GM18507 (cell line): ENCODE results near the gene PRRT1B.

ENCODE experiments used
- DNase-seq: peaks from one replicate; pipeline ENCODE4 v3.0.0; 2011; ENCODE audit warnings: low read depth; ENCODE audit not compliant: insufficient read length; ENCODE audit errors: extremely low spot score
- FAIRE-seq: peaks from 2 replicates; lab custom pipeline; 2011; peaks lifted over from hg19 to GRCh38; lab: Jason Lieb, UNC

PRRT1B gene

DNA sequence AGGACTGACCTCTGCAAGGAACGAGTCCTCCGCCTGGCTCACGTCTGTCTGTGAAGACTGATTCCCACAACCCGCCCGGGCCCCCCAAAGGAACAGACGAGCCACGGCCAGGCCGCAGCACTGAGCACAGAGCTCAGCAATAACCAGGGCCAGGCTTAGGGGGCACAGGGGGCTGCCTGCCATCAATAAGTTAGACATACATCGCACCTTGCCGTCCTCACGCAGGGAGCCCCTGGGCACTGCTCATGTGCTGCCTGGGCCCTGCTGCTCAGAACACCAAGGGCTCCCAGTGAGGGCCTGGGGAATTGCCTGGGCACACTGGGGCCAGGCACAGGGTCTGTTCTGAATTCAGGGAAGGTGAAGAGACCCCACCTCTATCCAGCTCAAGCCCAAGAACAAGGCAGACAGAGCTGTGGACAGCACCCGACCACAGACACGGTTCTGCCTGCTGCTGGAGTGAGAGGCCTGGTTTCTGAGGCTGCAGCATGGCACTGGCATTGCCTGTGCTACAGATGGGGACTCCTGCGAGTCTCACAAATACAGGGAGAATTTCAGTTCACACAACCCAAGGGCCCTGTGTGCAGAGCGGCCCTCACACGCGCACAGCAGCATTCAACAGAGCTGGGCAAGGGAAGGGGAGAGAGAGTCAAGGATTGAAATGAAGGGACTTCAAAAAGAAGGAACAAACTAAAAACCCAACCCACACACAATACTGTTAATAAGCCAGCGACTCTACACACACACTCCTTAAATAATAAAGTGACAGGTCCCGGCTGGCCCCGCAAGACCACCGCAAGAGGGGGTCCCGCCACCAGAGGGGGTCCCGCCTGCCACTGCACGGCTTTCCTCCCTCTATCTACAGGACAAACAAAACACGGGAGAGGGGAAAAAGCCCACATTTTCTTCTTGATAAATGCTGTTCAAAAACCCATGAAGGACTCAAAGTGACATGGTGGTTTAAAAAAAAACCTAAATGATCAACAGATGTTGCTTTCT, 32.0 kb downstream of the PRRT1B start:
- no peak for FAIRE-seq
- no peak for DNase-seq

DNA sequence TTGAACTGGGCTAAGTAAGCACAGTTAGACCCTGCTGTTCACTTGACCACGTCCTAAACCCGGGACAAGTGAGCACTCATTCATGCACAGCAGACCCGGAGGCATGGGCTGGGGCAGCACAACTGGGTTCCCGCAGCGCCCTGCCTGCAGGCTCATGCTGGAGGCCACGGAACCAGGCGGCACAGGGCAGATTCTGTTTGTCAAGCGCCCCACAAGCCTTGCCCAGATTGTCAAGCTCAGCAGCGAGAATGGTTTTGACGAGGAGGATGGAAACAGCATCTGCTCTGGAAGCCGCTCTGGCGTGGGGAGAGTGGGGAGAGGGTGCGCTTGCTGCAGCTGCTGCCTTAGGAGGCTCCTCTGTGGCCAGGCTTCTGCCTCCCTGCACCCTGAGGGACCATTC, 32.7 kb downstream of the PRRT1B start:
- no peak for DNase-seq
- FAIRE-seq: no peak

DNA sequence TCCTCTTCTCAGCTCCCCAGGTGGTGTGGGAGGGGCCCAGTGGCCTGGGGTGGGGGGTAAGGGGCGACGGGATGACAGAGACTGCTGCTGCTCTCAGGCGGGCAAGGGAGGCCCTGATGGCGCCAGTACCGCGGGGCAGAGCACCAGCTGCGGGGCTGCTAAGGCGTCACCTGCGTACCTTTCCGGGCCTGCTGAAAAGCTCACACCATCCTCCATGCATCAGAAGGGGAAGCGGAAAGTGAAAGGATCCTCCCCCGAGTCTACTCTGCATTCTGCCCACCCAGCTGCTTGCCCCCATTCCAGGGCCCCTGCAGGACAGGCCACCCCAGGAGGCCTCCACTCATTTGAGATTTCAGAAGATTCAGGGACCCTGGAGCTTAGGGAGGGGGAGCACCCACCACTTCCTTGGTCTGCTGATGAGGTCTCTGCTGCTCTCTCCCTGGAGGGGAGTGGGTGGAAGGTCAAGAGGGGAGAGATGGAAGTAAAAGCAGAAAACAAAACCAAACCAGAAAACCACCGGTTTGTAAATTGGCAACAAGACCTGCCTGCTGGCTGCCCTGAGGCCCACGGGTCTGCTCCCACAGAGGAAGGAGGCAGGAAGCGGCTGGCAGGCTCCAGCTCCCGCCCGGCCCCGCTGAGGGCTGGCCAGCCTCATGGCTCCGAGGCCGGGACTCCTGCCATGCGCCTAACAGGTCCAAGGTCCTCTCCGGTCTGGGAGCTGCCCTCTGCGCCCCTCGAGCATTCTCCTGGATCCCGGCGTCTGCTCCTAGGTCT, 33.6 kb downstream of the PRRT1B start:
- DNase-seq (peak; percentile 44), FAIRE-seq (peak; percentile 81)

DNA sequence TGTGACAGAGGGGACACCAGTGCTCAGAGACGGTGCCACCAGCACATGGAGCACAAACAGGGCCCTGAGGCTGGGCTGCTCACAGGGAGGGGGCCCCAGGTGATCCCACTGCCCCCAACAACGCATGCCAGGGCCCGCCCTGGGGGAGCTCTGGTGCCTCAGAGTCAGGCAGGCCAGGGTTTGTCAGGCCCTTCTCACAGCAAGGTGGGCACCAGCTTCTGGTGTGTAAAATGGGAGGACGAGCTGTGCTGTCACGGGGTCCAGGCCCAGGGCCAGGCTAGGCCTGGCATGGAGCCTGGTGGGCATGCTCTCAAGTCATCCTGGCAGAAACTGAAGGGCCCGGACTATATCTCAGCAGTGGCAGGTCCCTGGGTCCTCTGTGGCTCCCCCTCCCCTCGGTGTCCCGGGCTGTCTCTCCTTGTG, 34.5 kb downstream of the PRRT1B start:
- DNase-seq: no peak
- no peak for FAIRE-seq

DNA sequence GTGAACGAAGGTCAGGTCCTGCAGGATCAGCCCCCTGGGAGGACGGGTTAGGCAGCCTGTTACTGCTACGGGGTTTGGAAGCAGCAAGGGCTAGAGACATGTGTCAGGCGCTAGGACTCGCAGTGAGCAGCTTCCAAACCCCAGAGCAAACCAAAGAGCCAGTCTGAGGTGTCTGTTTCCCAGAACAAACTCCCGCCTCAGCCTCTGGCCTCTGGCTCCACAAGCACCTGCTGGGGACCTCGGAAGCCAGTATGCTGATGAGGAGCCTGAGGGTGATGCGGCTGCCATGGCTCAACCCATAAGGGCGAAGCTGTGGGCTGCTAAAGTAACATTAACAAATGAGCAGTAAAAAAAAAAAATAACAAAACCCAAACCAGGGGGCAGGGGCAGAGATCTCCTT, 35.0 kb downstream of the PRRT1B start:
- FAIRE-seq (no peak), DNase-seq (no peak)

DNA sequence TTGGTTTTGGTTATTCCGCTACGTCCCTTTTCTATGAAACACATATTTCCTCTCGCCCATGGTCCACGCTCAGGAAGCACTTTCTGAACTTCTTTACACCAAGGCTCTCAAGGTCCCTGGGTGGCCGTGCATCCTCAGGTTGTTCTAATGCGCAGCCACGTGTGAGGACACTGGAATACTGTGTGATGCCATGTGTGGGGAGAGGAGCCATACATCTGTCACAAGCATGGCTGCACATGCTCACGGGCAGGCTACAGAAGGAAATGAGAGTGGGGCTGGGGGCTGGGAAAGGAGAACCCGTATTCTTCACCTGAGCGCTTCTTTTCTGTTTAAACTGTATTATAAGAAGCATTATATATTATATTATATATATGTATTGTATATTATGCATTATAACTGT, 36.7 kb downstream of the PRRT1B start:
- FAIRE-seq (no peak), DNase-seq (no peak)

DNA sequence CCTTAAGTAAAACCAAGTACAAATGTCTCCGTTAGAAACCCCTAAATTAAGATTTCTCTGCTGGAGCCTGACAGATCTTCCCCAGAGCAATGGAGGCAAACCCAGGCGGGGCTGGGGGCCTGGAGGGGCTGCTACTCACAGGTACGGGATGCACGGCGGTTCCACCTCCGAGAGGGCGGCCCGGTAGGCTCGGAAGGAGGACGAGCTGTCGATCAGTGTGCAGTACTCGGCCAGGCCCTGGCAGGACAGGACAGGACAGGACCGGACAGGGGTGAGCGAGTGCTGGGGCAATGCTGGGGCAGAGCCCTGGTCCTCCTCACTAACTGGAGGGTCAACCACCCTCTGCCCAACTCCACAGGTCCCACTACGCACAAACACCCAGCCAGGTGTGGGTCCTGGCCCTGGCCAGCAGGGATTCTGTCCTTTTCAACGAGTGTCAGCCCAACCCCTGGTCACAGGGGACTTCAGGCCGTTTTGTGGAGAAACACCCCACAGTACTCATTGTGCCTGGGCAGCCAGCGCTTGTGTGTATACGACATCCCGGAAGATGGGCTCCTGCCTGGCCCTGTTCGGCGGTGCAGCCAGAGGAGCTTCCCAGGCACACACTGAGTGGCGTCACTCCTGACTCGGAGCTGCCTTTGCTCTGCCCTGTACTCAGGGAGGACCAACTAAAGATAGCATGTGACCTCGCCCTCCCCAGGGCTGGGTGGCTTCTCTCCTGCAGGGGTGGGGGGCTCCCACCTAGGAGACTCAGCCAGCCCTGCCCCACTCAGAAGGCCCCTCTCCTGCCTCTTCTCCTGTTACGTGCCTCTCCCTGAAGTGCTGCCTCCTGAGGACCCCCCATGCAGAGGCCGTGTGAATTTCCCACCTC, 37.4 kb downstream of the PRRT1B start:
- DNase-seq (no peak), FAIRE-seq (no peak)

DNA sequence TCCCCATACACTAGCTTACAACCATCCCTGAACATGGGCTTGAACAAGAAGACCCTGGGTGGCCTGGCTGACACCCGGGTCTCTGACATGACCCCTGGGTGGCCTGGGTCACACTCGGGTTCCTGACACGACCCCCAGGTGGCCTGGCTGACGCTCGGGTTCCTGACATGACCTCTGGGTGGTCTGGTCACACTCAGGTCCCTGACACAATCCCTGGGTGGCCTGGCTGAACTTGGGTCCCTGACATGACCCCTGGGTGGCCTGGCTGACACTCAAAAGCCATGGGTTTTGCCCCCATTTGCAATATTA, 38.0 kb downstream of the PRRT1B start:
- DNase-seq: no peak
- no peak for FAIRE-seq

DNA sequence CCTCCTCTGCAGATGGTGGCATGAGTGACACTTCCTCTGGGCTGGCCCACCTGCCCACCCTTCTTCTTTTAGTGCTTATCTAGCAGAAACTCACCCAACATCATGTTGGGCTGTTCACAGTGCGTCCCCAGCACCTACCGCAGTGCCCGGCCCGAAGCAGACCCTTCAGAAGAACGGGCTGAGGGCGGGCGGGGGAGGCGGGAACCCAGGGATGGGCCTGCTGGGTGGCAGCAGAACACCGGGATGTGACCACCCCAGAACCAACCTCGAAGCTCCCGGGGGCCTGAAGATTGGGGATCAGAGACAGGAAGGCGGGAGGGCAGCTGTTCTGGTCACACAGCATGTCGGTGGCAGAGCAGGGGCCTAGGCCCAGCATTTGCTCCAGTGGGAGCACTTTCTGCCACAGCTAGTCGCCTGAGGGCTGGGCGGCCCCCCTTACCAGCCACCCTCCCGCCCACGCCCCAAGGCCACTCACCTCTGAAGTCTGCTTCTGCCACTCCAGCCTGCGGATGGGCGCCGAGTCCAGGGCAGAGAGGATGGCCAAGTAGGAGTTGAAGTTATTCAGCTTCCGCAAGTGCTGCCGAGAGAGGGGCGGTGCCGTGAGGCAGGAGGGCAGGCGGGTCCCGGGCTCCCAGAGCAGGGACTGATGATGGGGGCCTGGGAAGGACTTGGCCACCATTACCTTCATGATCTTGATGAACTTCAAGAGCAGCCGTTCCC, 38.7 kb downstream of the PRRT1B start:
- no peak for DNase-seq
- FAIRE-seq: no peak

DNA sequence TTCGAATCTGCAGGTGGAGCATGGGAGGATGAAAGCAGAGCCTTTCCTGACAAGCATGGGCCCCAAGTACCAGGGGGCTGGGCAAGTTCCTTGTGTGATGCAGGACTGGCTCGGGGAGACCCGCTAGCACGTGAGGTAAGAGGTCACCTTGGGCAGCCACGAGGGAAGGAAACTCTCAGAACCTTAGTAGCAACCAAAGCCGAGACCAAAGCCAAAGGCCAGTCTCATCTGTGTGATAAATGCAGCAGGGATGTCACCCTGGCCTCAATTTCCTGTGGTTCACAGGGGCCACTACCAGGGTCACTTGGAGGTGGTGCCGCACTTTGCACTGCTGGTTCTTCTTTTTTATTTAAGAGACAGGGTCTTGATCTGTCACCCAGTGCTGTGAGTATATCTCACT, 39.5 kb downstream of the PRRT1B start:
- no peak for DNase-seq

DNA sequence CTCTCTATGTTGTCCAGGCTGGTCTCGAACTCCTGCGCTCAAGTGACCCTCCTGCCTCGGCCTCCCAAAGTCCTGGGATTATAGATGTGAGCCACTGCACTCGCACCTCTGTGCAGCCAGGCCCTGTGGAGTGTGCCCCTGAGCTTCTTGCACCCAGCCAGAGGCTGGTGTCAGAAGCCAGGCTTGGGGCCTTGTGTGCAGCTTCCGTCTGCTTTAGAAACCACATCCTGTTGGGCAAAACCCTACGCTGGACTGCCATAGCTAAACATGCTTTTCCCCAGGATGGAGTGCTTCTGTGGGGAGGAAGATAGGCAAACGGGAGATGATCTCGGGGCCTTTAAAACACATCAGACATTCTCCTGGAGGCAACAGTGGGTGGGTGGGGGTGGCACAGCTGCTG, 40.1 kb downstream of the PRRT1B start:
- no peak for DNase-seq
- peak; percentile 75 for FAIRE-seq

More for the DNA sequence above, 39.5 kb downstream of the PRRT1B start:
- FAIRE-seq: no peak

DNA sequence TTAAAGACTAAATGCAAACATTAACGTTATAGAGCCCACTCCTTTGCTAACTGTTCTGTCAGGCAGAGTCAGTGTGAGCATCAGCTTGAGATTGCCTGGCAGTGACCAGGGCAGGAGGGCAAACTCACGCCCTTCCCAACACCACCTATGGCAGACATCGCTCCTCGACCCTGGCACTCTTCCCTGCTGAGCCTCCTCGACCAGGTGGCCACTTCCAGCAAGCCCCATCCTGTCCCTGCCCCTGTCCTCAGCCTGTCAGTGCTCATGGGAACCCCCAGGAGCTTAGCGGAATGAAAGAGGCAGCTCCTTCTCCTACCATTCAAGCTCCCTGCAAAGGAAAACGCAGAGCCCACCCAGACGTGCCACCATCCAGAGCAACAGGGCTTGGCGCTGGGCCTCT, 42.0 kb downstream of the PRRT1B start:
- FAIRE-seq (no peak), DNase-seq (no peak)

DNA sequence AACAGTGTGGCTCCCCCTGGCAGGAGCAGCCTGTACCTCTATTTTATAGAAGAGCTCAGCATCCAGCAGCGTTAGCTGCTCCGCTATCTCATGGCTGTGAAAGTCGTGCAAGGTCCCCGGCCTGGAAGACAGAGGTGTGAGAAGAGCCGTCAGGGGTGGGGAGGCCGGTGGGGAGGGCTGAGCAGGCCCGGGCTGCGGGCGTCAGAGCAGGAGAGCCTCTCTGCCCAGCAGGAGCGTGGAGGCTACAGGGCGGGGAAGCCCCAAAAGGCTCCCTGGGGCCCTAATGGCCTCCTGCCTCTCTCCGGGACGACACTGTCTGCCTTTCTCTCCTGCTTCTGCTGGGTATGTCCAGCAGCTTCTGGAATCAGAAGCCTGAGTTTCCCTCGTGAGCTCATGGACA, 42.6 kb downstream of the PRRT1B start:
- no peak for DNase-seq
- FAIRE-seq: no peak

DNA sequence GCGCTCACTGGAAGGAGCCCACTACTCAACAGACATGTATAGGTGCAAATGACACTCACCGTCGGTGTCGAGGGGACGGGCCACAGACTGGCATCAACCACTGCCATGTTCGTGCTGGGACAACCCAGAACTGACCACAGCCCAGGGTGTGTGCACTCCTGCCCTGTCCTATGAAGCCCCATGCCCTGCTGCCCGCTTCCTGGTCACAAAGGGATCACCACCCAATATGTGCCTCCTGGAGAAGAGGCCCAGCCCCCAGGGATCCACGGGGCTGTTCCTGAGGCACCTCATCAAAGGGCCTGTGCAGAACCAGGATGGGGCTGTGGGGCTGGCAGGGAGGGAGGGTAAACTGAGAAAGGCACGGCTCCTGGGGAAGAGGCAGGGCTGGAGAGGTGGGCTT, 43.1 kb downstream of the PRRT1B start:
- DNase-seq: no peak
- no peak for FAIRE-seq

DNA sequence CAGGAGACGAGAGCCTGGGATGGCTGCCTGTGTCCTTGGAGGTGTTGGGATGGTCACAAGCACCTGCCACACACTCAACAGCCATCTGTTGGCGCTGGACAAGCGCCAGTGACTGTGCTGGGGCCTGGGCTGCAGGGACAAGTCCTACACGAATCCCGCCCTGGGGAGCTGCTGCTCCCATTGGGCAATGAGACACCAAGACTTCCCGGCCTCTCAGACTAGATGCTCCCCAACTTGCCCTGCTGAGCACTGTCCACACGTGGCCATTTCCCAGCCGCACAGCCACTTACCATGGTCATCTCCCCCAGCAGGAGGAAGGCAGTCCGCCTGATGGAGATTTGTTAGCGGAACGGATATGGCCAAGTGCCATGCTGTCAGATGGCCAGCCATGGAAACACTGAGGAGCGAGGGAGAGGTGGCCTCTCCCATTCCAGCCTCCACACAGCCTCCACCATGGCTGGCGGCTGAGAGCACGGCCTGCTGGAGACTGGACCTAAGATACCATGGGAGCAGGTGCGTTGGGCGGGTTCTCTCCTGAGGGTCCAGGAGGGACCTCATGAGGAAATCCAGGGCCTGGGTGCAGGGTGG, 43.9 kb downstream of the PRRT1B start:
- DNase-seq (no peak), FAIRE-seq (no peak)

DNA sequence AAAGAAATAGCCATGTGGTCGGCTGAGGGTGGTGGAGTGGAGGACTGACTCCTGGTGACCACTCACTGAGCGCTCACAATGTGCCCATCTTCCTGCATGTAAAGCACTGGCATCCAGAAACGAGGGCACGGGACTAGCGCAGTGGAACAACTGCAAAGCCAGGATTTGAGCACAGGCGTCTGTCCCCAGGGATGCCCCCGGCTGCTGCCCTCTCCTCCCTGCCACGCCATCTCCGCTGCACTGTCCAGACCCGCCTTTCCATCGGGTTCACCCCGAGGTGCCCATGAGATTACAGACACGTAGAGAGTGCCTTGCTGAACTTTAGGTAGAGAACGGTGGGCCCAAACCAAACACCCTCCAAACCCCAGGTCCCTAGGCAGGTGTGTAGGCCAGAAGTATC, 44.7 kb downstream of the PRRT1B start:
- DNase-seq (no peak), FAIRE-seq (no peak)

DNA sequence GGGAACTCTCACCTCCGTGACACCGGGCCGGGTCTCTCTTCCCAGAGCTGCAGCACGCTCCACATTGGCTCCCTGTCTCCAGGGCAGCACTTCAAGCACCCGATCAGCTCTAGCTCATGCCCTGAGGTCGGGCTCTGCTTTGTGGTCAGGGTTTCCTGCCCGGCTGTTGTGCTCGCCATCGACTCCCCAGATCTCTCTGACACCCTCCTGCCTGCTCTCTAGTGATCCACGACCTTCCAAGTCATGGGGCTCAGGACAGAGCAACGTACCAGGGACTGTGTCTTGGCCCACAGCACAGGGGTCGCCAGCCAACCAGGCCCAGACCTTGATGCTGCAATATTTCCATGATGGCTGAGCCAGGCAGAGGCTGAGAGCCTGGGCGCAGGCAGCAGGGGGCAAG, 45.1 kb downstream of the PRRT1B start:
- FAIRE-seq (no peak), DNase-seq (no peak)

DNA sequence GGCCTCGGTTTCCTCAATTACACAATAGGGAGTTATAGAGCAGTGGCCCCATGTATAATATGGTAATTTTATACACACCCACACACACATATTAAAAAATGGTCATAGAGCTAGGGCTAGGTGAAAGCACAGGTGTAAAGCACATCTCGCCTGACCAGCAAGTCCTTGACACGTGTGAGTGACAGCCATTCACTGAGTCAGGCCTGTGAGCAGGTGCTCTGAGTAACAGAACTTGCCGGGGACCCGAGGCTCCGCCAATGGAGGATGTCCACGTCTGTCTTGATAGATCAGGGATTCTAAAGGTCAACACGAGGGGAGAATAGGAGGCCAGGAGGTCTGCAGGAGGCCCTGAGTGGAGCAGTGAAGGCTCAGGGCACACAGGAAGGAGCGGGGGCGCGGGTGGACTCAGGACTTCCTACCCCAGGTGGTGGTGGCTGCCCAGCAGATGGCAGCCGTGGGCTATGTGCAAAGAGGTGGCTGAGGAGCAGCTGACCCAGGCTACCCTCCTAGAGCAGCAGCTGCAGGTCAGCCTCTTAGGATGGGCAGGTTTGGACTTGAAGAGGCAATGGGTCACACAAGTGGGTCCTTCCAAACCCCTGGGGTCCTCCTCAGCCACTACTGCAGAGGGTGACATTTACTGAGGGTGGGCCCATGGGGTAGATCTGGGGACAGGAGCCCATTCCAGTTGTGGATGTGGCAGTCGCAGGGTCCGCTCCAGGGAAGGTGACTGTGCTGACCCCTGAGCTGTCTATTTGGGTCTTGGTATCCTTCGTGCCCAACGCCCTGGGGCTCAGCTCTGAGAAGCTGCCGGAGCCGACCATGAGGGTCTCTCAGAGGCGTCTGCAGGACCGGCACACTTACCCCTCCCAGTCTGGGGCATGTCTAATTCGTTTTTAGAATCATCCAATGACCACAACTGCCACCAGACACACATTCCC, 45.9 kb downstream of the PRRT1B start:
- peak; percentile 88 for FAIRE-seq

More for the DNA sequence above, 45.9 kb downstream of the PRRT1B start:
- peak; percentile 61 for DNase-seq
